ENCODE measurements around the gene RAPGEF4.
"Not testable (repeated sequence)": the region's sequence is repeated elsewhere in the genome, so short reads cannot be mapped to it uniquely, and the experiment has no call there.

The RAPGEF4 gene

DNA sequence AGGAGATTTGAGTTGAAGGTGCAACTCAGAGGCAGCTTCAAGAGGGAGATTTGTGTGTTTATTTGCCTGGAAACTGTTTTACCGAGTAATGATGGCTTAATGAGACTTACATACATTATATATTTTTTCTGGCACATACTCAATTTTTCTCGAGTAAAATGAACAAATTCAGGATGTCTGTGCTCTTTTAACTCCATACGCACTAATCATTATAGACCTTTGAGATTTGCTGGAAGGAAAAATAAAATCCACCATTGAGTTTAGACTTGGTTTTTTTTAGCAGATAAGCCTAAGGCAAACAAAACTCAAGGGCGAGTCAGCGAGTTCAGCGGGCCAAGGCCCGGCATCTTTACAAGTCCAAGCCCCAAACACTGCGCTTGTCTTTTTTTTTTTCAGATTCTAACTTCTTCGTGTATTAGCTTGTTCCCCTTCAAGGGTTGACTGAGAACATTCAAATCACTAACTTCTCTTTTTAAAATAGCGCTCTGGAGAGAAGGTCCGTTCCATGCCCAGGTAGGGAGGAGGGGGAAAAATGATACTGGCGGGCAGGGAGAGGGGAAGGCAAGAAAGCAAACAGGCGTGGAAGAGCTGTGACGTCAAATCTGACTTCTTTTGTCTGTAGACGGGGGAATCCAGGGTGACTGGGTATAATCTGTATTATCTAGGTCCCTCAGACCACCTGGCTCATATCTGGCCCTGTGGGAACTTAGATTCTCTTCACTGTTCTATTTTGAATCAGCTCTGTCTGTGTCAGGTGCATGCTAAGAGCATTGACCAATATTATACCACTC, 267.3 kb downstream of the RAPGEF4 start:
- no peak for DNase-seq

DNA sequence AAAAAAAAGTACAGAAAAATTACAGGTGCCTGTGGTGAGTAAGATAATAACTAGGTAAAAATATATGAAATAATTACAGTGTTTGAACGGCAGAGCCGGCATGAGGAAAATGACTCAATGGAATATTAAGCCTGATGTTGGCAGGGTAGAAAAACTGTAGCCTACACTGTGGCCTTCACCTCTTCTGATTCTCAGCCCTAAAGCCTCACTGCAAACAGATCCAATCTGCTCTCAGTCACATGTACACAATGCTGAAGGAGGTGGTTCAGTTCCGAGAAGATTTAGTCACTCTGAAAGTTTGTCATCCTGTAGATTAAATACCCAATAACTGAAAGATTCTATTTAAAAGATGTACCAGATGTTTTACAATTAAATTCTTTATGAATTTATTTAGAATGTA, 273.1 kb downstream of the RAPGEF4 start:
- no peak for DNase-seq

DNA sequence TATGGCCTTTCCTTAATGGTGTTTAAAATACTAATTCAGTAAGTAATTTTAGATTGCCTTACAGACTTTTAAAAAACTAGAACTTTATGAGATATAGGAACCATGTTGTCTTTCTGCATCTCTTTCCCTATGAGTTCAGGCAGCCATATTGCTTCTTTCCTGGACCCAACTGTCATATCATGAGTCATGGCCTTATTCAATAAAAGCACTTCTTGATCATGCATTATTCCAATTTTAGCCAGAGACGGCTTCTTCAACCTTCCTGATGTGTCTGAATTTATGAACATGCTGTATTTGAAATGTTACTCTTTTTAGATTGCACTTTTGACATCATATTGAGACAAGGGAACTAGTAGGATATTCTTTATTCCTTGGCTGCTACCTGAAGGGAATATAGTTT, 274.6 kb downstream of the RAPGEF4 start:
- no peak for DNase-seq

DNA sequence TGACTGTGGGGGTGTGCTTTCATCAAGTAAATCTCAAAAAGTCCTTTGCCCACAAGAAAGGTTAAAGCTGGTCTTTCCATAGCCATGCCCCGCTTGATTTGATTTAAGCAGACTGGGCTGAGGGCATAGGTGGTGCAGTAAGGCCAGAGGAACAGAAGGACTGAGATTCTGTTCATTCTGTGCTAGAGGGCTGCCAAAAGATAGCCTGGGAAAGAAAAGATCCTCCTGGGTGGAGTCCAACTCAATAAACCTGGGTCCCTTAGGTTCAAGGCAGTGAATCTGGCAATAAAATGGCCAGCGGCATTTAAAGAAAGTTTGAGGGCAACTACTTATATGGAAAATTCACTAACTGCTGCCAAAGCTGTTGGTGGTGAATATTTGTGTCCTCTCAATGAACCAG, 280.8 kb downstream of the RAPGEF4 start:
- DNase-seq = no peak

DNA sequence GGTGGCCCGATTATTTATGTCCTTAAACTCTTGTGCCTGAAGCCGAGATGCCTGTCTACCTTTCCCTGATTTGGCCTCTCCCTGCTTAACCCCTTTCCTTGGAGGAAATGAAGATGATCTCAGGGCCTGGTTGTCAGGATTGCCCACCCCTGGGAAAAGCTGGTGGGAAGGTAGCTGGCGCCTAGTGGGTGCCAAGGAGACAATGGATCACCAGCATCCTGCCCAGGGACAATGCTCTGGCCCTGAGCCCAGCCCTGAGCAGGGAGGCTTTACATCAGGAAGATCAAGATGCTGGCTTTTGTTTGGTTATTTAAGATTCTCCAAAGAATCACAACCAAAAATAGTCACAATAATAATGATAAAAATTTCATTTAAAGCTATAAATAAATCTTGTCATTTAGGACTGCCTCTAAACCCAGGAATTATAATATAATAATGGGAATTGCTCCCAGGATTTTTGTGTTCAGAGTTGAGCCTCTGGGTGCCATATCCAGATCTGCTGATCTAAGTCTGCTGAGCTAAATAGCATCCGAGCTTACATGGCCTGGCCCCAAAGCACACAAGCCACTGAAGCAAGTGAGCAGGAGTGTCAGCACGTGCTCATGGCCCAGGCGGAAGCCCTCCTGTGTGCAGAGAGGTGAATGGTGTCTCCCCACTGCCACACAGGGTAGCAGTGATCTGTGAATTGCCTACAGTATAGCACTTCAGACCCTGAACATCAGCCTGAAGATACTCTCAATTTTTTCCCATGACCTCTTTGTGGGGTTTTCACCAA, 282.2 kb downstream of the RAPGEF4 start:
- DNase-seq = no peak

DNA sequence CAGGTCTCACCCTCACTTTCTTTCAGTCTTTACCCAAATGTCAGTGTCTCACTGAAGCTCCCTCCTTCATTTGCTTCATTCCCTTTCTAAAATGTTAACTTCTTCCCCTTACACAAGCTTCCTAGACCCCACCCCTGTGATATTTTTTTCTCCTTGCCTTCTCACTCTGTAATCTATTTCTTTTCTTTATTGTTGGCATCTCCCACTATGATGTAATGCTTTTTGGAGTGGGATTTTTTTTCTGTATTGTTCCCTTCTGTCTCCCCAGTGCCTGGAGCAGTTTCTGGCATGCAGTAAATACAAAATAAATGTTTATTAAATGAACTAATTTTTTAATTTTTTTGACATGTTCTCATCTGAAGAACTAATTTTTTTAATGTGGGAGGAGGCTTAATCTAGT, 284.1 kb downstream of the RAPGEF4 start:
- no peak for DNase-seq

DNA sequence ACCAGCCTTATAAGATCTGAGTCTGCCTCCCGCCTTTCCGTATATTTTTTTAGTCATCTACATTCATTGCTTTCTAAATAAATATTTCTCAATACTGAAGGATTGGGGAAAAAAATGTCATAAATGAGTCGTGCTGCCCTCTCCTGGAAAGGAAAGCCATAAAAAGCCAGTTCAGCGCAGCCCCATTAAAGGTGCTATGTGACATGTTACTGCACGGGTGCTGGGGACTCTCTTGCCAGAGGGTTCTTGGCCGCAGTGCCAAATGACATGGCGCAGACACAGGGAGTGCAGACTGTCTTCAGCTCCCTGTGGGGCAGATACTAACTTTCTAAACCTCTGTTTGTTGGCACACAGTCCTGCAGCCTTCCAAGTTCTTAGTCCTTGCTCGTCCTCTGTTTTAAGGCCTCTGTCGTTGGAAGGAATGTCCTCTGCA, 286.3 kb downstream of the RAPGEF4 start:
- no peak for DNase-seq

DNA sequence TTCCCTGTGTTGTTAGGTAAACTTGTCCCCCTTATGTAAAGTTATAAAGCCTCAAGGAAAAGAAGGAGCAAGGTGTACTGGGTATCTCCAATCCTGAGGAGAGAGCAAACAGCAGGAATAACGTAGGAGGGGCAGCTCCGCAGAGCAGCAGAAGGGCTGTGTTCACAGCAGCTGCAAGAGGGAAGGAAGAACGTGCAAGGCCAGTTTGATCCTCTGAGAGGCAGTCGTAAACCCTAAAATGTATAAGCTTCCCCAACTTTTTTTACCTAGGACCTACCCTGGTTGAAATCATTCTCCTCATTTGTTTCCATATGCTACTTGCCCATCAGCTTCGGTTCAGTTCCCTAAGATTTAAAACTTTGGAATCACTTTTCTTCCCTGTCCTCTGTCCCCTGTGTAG, 288.1 kb downstream of the RAPGEF4 start:
- no peak for DNase-seq

DNA sequence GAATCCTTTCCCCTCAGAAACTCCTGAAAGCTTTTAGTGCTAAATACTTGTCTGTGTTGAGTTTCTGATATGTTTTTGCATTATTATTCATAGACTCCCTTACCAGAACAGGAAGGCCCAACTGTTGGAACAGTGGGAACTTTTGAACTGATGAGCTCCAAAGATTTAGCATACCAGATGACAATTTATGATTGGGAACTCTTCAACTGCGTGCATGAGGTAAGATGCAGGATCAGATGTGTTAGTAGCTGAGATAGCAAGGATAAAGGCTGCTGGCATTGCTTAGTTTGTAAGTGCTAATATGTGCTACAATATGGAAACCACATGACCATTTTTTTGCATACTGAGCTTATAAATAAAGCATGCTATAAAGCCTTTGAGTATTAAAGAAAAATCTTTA, 290.8 kb downstream of the RAPGEF4 start:
- no peak for DNase-seq

DNA sequence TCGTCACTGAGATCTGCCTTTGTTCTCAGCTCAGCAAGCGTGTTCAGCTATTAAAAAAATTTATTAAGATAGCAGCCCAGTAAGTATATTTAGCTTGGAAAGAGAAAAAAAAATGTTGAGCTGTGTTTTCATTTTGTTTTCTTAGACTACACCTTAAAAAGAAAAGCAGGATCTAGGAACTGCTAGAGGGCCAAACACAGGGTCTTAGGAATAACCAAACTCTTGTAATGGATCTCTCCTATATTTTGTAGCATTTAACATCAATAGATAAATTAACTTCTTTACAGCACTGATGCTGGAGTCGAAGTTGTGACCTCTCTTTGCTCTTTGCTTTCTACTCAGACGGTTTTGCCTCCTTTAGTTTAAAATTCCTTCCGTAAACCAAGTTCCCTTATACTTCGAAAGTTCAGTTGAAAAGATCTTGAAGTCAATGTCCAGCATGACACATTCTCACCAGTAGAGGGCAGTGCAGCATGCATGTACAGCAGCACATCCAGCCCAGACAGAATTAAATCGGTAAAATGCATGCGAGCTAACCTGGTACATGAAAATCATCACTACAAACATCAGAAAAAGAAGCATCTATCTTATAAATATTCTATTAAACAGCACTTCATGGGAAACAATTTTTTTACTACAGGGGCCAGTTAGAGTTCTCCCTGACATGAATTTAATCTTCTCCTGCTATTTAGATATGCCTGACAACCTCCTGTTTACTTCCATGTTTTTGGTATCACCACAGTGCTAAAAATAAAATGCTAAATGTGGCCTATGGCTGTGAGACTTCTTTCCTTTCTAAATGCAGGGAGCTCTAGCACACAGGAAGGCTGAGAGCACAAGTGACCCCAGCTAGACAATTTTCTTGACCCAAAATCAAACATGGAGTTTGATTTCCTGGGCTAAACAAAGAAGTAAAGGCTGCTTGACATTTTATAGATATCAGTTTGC, 291.8 kb downstream of the RAPGEF4 start:
- peak; percentile 79 for DNase-seq

DNA sequence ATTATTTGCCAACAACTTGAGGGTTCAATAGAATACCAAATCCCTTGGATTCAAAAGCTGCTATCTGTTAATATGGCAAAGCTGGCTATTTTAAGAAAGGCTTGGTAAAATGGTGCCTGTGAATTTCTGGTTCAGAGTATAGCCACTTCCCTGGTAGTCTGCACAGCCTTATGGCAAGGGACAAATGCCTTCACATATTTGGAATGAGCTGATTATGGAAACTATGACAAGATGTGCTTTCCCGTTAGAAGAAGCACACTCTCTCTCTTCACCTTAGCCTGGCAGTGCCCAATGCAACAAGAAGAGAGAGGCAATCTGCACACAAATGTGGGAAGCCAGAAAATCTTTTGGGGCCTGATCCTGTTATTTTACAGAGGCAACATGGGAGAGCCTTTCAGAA, 292.5 kb downstream of the RAPGEF4 start:
- DNase-seq = no peak

DNA sequence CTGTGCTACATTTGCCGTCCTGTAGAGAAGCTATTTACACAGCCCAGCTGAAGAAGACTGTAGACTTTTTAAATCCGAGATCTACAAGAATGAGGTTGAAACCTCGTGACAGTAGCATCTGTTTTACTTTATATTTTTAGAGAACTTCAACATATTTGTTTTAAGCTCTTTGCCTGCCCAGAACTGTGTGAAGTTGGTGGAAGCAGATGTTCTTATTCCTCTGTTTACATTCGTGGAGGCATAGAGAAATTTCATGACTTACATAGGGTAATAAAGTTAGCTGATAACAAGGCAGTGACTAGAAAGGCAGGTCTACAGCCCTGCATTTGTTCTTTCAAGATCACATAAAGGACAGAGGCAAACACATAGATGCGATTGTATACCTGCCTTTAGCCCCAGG, 293.0 kb downstream of the RAPGEF4 start:
- DNase-seq = no peak

DNA sequence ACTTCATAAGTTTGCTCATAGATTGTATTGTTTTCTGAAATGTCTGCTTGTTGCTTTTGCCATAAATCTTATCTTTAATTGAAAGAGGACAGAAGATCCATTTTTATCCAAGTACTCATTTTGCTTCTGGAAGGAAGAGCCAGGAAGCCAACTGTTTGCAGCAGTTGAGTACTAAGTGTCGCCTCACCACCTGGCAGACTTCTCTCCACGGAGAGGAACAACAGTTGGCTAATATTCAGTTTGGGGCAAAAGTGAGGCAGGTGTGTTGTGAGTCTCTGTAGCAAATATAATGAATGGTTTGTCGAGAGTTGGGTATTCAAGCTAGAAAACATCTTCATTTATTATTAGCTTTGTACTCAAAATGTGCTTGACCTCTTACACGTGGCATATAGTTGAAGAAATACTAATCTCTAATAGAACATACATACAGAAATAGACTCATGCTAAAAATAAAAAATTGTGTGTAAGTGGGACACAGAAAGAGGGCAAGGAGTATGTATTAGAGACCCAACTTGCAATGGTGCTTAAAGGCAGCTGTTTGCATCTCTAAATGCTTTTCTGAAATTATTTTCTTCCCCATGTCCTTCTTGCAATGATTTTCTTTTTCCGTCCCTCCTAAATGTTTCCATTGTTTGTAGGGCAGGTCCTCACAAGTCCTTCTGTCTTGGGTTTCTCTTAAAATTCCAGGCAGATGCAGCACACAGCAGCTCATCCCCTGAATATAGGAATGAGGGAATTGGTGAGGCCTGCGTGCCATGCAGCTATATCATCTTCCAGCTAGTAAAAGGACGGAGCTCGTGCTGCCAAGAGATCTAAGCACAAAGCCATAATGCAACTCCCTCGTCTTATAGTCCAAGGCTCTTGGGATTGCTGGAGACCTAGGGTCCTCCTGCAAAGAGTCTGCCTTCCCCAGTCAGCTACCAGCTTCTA, 295.2 kb downstream of the RAPGEF4 start:
- DNase-seq = no peak

DNA sequence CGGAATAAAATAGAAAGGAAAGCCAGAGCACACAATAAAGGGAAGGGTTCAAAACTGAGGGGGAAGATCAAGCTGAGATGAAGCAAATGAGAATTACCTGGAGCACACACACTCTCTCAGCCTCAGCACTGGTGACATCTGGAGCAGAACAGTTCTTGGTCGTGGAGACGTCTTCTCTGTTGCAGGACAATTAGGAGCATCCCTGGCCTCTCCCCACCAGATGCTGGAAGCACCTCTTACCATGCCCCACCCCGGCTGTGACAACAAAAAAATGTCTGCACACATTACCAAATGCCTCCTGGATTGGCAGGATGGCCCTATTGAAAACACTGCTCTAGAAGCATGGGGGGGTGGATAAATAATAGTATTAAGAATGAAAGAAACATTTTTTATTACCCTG, 296.4 kb downstream of the RAPGEF4 start:
- no peak for DNase-seq

DNA sequence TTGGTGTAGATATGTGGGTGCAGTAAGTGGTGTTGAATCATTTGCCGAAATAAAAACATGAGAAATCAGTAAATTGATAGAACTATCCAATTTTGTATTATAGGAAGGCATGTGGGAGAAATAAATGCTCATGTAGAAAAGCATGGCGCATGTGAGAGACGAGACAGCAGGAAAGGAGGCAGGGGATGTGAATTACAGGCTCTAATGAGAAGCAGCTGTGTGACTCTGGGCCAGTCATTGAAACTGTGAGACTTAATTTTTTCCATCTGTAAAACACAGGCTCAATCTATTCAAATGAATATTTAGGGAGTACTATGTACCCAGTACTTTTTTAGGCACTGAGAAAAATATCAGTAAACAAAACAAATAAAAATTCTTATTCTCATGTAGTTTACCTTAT, 297.4 kb downstream of the RAPGEF4 start:
- no peak for DNase-seq

DNA sequence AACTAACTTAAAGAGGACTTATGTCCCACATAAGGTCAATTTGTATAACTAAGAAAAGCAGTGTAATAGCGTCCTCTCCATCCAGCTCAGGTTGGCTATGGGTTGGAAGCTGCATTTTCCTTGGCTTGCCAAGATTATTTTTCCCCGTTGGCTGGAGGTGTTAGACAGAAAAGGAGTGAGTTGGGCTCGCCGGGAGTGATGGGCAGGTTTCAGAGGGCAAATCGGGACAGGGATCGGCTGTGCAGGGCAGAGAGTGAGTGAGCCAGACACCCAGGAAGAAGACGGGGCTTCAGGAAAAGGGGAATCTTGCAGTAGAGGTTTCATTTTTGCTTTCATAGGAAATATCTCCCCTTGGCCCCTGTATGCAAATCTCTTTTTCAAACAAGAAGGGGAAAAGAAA, 298.5 kb downstream of the RAPGEF4 start:
- DNase-seq = no peak

DNA sequence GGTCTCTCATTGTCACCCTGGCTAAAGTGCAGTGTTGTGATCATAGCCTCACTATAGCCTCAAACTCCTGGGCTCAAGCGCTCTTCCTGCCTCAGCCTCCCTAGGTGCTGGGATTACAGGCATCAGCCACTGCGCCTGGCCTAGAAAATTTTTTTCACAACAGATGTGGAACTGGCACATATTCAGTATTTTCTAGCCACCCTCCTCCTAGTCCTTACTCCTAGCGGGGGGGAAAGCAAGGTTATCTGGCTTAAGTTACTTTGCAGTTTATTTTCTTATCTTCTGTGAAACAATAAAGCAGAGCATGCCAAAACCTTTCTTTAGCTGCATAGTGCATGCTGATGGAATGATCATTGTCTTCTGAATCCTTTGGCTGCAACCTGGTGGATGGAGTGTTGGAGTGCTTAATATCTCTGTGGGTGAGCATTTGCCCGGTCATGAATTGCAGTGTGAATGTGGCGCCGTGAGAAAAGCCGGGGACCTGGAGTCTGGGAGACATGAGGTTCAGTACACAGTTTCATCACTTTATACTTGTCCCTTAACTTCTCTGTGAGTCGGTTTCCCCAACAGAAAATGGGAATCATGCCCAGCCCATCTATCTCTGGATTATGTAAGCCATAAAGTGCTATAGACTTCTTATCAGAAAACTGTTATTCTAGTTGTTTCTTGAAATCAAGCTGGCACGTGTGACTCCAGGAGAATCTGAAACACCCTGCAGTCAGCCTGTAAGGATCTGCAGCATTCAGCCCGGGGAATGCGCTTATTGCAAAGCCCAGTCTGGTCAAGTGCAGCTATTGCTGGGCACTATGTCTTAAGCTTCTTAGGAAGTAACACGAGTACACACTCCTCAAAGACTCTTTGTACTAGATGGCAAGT, 301.8 kb downstream of the RAPGEF4 start:
- DNase-seq = no peak

DNA sequence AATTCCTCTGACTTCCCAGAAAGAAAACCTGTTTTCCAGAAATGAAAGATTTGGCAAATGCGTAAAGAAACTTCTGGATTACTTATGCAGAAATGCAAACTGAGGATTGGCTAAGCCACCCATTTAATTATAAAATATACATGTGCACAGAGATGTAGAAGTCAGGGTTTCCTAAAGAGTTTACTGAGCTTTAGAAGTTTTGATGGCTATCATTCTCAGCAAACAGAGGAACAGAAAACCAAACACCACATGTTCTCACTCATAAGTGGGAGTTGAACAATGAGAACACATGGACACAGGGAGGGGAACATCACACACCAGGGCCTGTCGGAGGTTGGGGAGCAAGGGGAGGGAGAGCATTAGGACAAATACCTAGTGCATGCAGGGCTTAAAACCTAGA, 302.6 kb downstream of the RAPGEF4 start:
- not testable (repeated sequence) for DNase-seq

DNA sequence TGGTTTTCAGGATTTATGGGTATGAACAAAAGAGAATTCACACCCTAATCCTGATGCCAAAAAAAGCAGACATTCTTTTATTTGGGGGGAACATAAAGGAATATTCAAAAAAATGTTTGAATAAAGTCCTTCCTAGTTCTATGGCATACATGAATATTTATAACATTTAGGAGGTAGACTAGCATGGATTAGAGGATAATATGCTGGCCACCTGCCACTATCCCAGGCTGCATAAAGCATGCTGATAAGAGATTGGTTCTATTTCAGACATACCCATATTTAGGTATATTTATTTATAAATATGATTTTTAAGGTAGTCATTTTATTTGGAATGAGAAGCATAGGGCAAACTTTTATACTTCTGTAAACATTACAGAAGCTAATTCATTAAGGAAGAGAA, 305.1 kb downstream of the RAPGEF4 start:
- no peak for DNase-seq

DNA sequence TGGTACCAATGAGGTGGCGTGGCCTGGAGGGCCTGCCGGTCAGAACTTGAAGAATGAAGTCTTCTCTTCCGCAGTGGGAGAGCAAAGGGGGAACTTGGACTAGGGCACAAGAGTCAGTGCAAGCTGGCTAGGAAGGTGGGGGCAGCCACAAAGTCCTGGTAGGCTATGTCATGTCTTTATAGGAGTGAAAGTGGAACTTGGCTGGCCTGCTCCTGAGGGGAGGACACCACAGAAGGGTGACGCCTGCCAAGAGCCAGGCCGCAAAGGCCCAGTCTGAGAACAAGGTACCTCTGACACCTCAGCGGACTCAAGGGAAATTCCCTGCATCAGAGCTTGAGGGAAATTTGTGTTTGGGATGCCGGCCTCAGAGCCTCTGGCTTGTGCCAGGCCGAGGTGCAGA, 307.8 kb downstream of the RAPGEF4 start:
- DNase-seq = no peak

DNA sequence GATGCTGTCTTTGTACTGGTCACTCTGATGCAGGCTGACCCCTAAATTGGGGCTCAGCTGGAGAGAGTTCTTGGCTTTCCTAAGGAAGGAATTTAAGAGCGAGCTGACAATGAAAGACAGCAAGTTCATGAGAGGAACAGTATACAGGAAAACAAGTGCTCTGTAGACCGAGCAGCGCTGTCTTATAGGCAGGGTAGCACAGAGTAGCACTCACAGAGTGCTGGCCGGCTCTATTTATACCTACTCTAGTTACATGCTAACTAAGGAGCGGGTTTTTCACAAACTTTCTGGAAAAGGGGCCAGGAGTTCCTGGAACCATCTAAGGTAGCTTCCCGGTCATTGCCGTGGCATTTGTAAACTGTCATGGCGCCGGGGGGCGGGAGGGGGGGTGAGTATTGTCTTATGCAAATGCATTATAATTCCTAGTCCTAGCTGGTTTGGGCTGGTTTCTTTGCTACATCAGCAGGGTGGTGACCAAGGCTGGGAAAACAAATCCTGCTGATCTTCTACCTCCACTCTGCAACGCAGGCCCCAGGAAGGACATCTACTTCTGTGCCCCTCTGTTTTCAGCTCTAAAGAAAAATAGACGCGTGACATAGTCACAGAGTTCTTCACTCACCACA, 308.4 kb downstream of the RAPGEF4 start:
- no peak for DNase-seq
